SK-N-SH treated with all-trans-retinoic acid at 6 μM for 48 hours (cell line): ENCODE data around the gene USP24.

Source experiments
- ARNTL ChIP-seq: fragments of 450-650 bp; formaldehyde crosslinking; IDR thresholded peaks from 2 replicates; pipeline ENCODE4 v1.5.0; 2020; ENCODE audit warnings: low read depth, mild to moderate bottlenecking, moderate library complexity, borderline replicate concordance
- CSRNP3 ChIP-seq: fragments of 250-450 bp; sonication (Bioruptor Pico); IDR thresholded peaks from 2 replicates; pipeline ENCODE4 v1.5.1; 2021; ENCODE audit warnings: mild to moderate bottlenecking, moderate library complexity
- ESRRG ChIP-seq: fragments of 250-450 bp; sonication (Bioruptor Pico); IDR thresholded peaks from 2 replicates; pipeline ENCODE4 v1.6.1; 2021; ENCODE audit warnings: mild to moderate bottlenecking
- RARB ChIP-seq: fragments of 250-450 bp; sonication (Bioruptor Pico); IDR thresholded peaks from 2 replicates; pipeline ENCODE4 v1.8.0; 2021; ENCODE audit warnings: mild to moderate bottlenecking, moderate library complexity
- SNAI2 ChIP-seq: fragments of 250-450 bp; sonication (Bioruptor Pico); IDR thresholded peaks from 2 replicates; pipeline ENCODE4 v1.5.0; 2020; ENCODE audit warnings: mild to moderate bottlenecking, moderate library complexity
- ZC3H10 ChIP-seq: fragments of 250-450 bp; sonication (Bioruptor Pico); IDR thresholded peaks from 2 replicates; pipeline ENCODE4 v1.5.1; 2021; ENCODE audit warnings: mild to moderate bottlenecking, moderate library complexity
- ZFP3 ChIP-seq: fragments of 250-450 bp; sonication (Bioruptor Pico); IDR thresholded peaks from 2 replicates; pipeline ENCODE4 v1.5.0; 2020; ENCODE audit warnings: mild to moderate bottlenecking, moderate library complexity
- ZNF565 ChIP-seq: fragments of 450-650 bp; formaldehyde crosslinking; conservative IDR thresholded peaks from 2 replicates; pipeline ENCODE4 v1.5.0; 2020; ENCODE audit warnings: low read depth, mild to moderate bottlenecking, moderate library complexity
- TF ChIP-seq, protein P1 (sequence below): fragments of 250-450 bp; sonication (Bioruptor Pico); IDR thresholded peaks from 2 replicates; pipeline ENCODE4 v1.8.0; 2020; ENCODE audit warnings: mild to moderate bottlenecking, moderate library complexity, borderline replicate concordance
- TF ChIP-seq, protein P2 (sequence below): fragments of 250-450 bp; sonication (Bioruptor Pico); IDR thresholded peaks from 2 replicates; pipeline ENCODE4 v1.5.1; 2020; ENCODE audit warnings: low read depth, mild to moderate bottlenecking, moderate library complexity

GRCh38 chr1:55214212-55214933 is 791 bp downstream of the USP24 start:
- TF ChIP-seq, protein P1, sequence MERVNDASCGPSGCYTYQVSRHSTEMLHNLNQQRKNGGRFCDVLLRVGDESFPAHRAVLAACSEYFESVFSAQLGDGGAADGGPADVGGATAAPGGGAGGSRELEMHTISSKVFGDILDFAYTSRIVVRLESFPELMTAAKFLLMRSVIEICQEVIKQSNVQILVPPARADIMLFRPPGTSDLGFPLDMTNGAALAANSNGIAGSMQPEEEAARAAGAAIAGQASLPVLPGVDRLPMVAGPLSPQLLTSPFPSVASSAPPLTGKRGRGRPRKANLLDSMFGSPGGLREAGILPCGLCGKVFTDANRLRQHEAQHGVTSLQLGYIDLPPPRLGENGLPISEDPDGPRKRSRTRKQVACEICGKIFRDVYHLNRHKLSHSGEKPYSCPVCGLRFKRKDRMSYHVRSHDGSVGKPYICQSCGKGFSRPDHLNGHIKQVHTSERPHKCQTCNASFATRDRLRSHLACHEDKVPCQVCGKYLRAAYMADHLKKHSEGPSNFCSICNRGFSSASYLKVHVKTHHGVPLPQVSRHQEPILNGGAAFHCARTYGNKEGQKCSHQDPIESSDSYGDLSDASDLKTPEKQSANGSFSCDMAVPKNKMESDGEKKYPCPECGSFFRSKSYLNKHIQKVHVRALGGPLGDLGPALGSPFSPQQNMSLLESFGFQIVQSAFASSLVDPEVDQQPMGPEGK (CRISPR knock-in tag) = no peak
- TF ChIP-seq ZFP3 (no peak), SNAI2 (no peak), CSRNP3 (no peak), RARB (no peak), ARNTL (CRISPR knock-in tag) (no peak), ZNF565 (CRISPR knock-in tag) (no peak), ZC3H10 (CRISPR knock-in tag) (no peak), ESRRG (CRISPR knock-in tag) (no peak)
- TF ChIP-seq, protein P2, sequence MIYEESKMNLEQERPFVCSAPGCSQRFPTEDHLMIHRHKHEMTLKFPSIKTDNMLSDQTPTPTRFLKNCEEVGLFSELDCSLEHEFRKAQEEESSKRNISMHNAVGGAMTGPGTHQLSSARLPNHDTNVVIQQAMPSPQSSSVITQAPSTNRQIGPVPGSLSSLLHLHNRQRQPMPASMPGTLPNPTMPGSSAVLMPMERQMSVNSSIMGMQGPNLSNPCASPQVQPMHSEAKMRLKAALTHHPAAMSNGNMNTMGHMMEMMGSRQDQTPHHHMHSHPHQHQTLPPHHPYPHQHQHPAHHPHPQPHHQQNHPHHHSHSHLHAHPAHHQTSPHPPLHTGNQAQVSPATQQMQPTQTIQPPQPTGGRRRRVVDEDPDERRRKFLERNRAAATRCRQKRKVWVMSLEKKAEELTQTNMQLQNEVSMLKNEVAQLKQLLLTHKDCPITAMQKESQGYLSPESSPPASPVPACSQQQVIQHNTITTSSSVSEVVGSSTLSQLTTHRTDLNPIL (CRISPR knock-in tag) = no peak
